ENCODE results near the gene REEP2. TPM values are rescaled to one million over a fixed set of nuclear protein-coding genes. Genes with fewer than 3 reads are reported as not detected.

The REEP2 gene
- total and polyA plus RNA-seq, 2 experiments from 2014 or later = 0.66 to 0.67 TPM

DNA sequence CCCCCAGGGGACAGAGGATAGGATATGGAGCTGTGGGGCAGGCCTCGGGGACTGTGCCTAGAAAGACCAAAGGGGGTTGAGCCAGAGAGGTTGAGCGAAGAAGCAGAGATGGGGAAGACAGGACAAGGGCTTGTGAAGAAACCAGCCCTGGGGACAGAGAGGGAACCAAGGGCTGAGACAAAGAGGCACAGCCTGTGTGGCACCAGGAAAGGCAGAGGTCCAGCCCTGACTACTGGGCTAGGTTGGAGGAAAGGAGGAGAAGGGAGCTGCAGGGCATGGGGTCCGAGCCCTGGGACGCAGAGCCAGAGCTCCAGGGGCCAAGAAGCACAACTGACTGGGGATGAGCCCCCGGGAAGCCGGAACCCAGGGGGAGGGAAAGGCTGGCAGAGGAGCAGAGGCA, 9.2 kb downstream of the REEP2 start:
- Histone ChIP-seq H3K4me2 (no peak overlapping the region), H3K9me3 (ENCODE audit: low read depth) (no peaks in the 10 kb centered on the region), H3K27ac (no peak overlapping the region), H3K4me3 (no peak overlapping the region), H3K36me3 (replicated peaks; ENCODE audit: insufficient read depth, low read depth) (no peaks in the 10 kb centered on the region), H3K79me2 (no peaks in the 10 kb centered on the region), H3K4me1 (ENCODE audit: insufficient read depth) (no peaks in the 10 kb centered on the region), H3K9me2 (replicated peaks; ENCODE audit: insufficient read depth) (no peaks in the 10 kb centered on the region), H2AFZ (no peak overlapping the region), H4K20me1 (ENCODE audit: insufficient read depth, poor library complexity, severe bottlenecking) (no peaks in the 10 kb centered on the region), H3K27me3 (no peaks in the 10 kb centered on the region)
- WGBS (ENCODE audit: low lambda C conversion rate, missing lambda C conversion rate) = 99% methylated on average over 6 of the region's 6 CpGs
- TF ChIP-seq, protein P1, sequence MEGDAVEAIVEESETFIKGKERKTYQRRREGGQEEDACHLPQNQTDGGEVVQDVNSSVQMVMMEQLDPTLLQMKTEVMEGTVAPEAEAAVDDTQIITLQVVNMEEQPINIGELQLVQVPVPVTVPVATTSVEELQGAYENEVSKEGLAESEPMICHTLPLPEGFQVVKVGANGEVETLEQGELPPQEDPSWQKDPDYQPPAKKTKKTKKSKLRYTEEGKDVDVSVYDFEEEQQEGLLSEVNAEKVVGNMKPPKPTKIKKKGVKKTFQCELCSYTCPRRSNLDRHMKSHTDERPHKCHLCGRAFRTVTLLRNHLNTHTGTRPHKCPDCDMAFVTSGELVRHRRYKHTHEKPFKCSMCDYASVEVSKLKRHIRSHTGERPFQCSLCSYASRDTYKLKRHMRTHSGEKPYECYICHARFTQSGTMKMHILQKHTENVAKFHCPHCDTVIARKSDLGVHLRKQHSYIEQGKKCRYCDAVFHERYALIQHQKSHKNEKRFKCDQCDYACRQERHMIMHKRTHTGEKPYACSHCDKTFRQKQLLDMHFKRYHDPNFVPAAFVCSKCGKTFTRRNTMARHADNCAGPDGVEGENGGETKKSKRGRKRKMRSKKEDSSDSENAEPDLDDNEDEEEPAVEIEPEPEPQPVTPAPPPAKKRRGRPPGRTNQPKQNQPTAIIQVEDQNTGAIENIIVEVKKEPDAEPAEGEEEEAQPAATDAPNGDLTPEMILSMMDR (IDR thresholded peaks at IDR 0.05; ENCODE audit: poor library complexity) = no peak
- TF ChIP-seq EZH2phosphoT487 (IDR thresholded peaks at IDR 0.05; ENCODE audit: low read depth, severe bottlenecking, unreplicated experiment) (no peak), EZH2 (IDR thresholded peaks at IDR 0.05; ENCODE audit: borderline replicate concordance) (no peak)
- DNase-seq (ENCODE audit: low spot score) = no peak

DNA sequence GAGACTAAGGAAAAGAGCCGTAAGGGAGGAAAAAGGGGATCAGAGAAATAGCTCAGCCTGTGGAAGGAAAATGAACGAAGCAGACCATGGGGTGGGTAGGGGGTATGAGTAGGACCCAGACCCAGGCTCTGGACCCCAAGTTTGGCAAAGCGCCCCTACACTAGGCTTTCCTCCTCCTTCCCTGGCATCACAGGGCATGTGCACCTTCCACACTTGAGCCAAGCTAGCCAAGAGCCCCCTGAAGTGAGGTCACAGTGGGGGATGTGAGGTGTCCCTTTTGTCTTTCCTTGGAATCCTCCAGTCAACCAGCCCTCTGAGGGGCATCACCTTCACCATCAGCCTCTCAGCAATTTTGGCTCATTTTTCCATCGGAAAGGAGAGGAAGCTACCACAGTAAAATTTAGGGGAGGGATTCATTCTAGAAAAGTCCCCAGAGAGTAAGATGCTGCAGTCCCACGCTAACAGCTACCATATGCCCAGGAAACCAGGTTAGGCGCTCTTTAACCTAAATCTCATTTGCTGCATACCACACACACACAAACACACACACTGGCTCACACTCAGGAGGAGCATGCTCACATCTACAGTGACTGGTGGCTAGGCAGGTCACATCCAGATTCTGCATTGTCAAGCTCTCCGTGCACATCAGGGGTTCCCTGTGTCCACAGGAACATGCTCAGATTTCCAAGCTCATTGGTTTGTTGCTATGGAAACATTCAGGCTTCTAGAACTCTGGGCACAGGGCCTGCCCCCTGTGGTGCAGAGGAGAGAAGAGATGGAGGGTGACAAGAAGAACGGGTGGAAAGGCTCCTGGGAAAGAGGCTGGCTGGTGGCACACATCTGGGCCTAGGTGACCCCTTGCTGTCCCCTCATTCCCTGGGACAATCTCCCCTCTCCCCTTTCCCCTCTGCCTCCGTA, 9.9 kb downstream of the REEP2 start:
- 72% methylated on average over 9 of the region's 9 CpGs for WGBS (ENCODE audit: low lambda C conversion rate, missing lambda C conversion rate)
- no peaks in the 10 kb centered on the region for H4K20me1 ChIP-seq (ENCODE audit: insufficient read depth, poor library complexity, severe bottlenecking)
- H3K27me3 ChIP-seq = no peaks in the 10 kb centered on the region
- H3K9me2 ChIP-seq (replicated peaks; ENCODE audit: insufficient read depth) = no peaks in the 10 kb centered on the region
- no peak for DNase-seq (ENCODE audit: low spot score)
- H3K27ac ChIP-seq = no peak overlapping the region
- no peaks in the 10 kb centered on the region for H3K36me3 ChIP-seq (replicated peaks; ENCODE audit: insufficient read depth, low read depth)
- no peak overlapping the region for H3K4me2 ChIP-seq
- no peaks in the 10 kb centered on the region for H3K9me3 ChIP-seq (ENCODE audit: low read depth)
- no peaks in the 10 kb centered on the region for H3K4me1 ChIP-seq (ENCODE audit: insufficient read depth)
- H3K4me3 ChIP-seq = no peak overlapping the region
- TF ChIP-seq EZH2 (IDR thresholded peaks at IDR 0.05; ENCODE audit: borderline replicate concordance) (no peak), EZH2phosphoT487 (IDR thresholded peaks at IDR 0.05; ENCODE audit: low read depth, severe bottlenecking, unreplicated experiment) (no peak)
- TF ChIP-seq, protein P1 (IDR thresholded peaks at IDR 0.05; ENCODE audit: poor library complexity) = no peak
- H3K79me2 ChIP-seq = no peaks in the 10 kb centered on the region
- H2AFZ ChIP-seq = no peak overlapping the region

DNA sequence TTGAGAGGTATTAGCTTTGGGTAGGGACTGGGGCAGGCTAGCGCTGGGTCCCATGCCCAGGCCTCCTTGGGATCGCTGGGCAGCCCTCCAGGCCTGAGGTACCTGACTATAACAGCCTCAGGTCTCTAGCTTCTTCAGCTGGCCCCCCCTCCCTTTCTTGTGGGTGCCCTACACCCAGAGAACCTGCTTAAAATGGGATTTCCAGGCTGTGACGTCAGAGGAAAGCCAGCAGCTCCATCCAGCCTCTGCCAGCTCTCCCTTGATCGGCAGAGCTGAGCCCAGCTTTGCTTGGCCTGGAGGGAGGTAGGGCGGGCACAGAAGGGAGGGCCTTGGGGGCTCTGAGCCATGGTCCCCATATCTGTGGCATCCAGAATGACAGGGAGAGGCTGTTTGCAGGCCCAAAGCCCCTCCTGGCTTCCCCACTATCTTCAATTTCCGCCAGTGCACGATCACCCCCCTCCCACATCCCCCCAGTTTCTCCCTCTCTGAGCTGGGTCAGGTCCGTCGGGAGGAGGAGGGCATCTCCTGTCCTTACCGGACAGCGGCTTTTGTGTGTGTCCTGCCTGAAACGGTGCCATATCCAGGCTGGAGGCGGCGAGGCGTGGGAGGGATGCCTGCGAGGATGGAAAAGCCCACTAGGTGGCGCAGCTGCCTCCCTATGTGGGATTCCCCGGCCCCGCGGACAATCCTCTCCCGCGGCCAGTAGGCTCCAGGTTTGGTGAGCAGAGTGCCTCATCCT, 10.8 kb downstream of the REEP2 start:
- no peaks in the 10 kb centered on the region for H3K79me2 ChIP-seq
- H3K36me3 ChIP-seq (replicated peaks; ENCODE audit: insufficient read depth, low read depth) = no peaks in the 10 kb centered on the region
- no peak overlapping the region for H2AFZ ChIP-seq
- H3K4me2 ChIP-seq = peak overlapping the region; percentile 66
- no peaks in the 10 kb centered on the region for H3K4me1 ChIP-seq (ENCODE audit: insufficient read depth)
- DNase-seq (ENCODE audit: low spot score) = peak; percentile 94
- H3K9me3 ChIP-seq (ENCODE audit: low read depth) = no peaks in the 10 kb centered on the region
- TF ChIP-seq, protein P1 (IDR thresholded peaks at IDR 0.05; ENCODE audit: poor library complexity) = peak; percentile 91
- TF ChIP-seq EZH2 (IDR thresholded peaks at IDR 0.05; ENCODE audit: borderline replicate concordance) (no peak), EZH2phosphoT487 (IDR thresholded peaks at IDR 0.05; ENCODE audit: low read depth, severe bottlenecking, unreplicated experiment) (no peak)
- H4K20me1 ChIP-seq (ENCODE audit: insufficient read depth, poor library complexity, severe bottlenecking) = no peaks in the 10 kb centered on the region
- H3K4me3 ChIP-seq = no peak overlapping the region
- 18% methylated on average over 22 of the region's 22 CpGs for WGBS (ENCODE audit: low lambda C conversion rate, missing lambda C conversion rate)
- no peak overlapping the region for H3K27ac ChIP-seq
- H3K27me3 ChIP-seq = no peaks in the 10 kb centered on the region
- no peaks in the 10 kb centered on the region for H3K9me2 ChIP-seq (replicated peaks; ENCODE audit: insufficient read depth)
